ENCODE results near the gene MOK.

- TF ChIP-seq POLR2A (IDR thresholded peaks at IDR 0.05), result no peak
- TF ChIP-seq, protein P1, sequence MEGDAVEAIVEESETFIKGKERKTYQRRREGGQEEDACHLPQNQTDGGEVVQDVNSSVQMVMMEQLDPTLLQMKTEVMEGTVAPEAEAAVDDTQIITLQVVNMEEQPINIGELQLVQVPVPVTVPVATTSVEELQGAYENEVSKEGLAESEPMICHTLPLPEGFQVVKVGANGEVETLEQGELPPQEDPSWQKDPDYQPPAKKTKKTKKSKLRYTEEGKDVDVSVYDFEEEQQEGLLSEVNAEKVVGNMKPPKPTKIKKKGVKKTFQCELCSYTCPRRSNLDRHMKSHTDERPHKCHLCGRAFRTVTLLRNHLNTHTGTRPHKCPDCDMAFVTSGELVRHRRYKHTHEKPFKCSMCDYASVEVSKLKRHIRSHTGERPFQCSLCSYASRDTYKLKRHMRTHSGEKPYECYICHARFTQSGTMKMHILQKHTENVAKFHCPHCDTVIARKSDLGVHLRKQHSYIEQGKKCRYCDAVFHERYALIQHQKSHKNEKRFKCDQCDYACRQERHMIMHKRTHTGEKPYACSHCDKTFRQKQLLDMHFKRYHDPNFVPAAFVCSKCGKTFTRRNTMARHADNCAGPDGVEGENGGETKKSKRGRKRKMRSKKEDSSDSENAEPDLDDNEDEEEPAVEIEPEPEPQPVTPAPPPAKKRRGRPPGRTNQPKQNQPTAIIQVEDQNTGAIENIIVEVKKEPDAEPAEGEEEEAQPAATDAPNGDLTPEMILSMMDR (IDR thresholded peaks at IDR 0.05), result no peak
Measured at GRCh38 chr14:102238131-102238530, 66.8 kb downstream of the MOK start.
